SU-DHL-6 (cell line): Measurements from ENCODE around the gene TMEM131.

Experiments used
- EZH2phosphoT487 ChIP-seq: fragments of 200-600 bp; sonication (generic), shearing (Covaris generic); conservative IDR thresholded peaks from 2 replicates; pipeline ENCODE4 v1.6.1; 2018; ENCODE audit warnings: mild to moderate bottlenecking, antibody characterized with exemption, low read length, moderate library complexity, mixed read lengths
- TF ChIP-seq, protein P1 (sequence below): fragments of 200-600 bp; sonication (generic); IDR thresholded peaks from one replicate; pipeline ENCODE4 v1.5.1; 2017; ENCODE audit warnings: antibody characterized with exemption, mild to moderate bottlenecking, low read length, moderate library complexity; ENCODE audit not compliant: insufficient read depth, poor library complexity, severe bottlenecking

DNA sequence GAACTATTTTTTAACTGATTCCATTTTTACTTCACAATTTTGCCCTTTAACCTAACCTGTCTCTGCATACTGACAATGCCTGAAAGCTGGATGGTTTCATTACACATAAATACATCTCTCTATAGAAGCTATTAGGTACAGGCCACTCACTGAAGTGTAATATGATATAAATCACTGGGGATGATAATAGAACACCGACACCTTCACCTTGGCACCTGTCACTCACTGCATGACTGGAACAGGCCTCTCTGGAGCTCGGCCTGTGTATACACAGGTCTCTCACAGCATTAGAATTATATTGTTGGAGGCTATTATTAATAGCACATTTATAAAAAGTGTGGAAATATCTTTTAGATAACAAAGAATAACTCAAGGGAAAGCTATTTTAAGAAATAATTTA lies 138.2 kb downstream of the TMEM131 start:
- TF ChIP-seq, protein P1, sequence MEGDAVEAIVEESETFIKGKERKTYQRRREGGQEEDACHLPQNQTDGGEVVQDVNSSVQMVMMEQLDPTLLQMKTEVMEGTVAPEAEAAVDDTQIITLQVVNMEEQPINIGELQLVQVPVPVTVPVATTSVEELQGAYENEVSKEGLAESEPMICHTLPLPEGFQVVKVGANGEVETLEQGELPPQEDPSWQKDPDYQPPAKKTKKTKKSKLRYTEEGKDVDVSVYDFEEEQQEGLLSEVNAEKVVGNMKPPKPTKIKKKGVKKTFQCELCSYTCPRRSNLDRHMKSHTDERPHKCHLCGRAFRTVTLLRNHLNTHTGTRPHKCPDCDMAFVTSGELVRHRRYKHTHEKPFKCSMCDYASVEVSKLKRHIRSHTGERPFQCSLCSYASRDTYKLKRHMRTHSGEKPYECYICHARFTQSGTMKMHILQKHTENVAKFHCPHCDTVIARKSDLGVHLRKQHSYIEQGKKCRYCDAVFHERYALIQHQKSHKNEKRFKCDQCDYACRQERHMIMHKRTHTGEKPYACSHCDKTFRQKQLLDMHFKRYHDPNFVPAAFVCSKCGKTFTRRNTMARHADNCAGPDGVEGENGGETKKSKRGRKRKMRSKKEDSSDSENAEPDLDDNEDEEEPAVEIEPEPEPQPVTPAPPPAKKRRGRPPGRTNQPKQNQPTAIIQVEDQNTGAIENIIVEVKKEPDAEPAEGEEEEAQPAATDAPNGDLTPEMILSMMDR, result no peak
- TF ChIP-seq EZH2phosphoT487, result no peak
